OCI-LY3 (cell line): ENCODE measurements around the gene RASL12.

Experiments used
- CTCF ChIP-seq: fragments of 200-600, 300-600 bp; sonication (generic); IDR thresholded peaks from 2 replicates; pipeline ENCODE4 v1.5.1; 2014; ENCODE audit warnings: antibody characterized with exemption, low read length, low read depth
- EZH2phosphoT487 ChIP-seq: fragments of 200-600 bp; shearing (Covaris generic); IDR thresholded peaks from 2 replicates; pipeline ENCODE4 v1.6.1; 2018; ENCODE audit warnings: antibody characterized with exemption, mixed run types, low read depth

- TF ChIP-seq CTCF = no peak
- TF ChIP-seq EZH2phosphoT487 = no peak
Measured at GRCh38 chr15:65028338-65028737, 39.5 kb downstream of the RASL12 start.
